GM20000 (cell line): ENCODE results near the gene PRTFDC1.
"Not testable (repeated sequence)": the region's sequence is repeated elsewhere in the genome, so short reads cannot be mapped to it uniquely, and the experiment has no call there.

Experiments used
- DNase-seq: peaks from one replicate; pipeline ENCODE4 v3.0.0; 2012; ENCODE audit warnings: low spot score
- CTCF ChIP-seq: IDR thresholded peaks from 2 replicates; pipeline ENCODE4 v1.5.1; 2012; ENCODE audit warnings: mild to moderate bottlenecking, control low read depth; ENCODE audit errors: extremely low read depth, missing control alignments

The PRTFDC1 gene

GRCh38 chr10:24963521-24964041 lies 11.2 kb upstream of the PRTFDC1 start:
- DNase-seq: no peak
- no peak for TF ChIP-seq CTCF

GRCh38 chr10:24962995-24963394 lies 10.6 kb upstream of the PRTFDC1 start:
- no peak for TF ChIP-seq CTCF
- no peak for DNase-seq

GRCh38 chr10:24961582-24961981 lies 9.2 kb upstream of the PRTFDC1 start:
- TF ChIP-seq CTCF: no peak

GRCh38 chr10:24959382-24959730 lies 7.0 kb upstream of the PRTFDC1 start:
- no peak for DNase-seq
- TF ChIP-seq CTCF: no peak

More at GRCh38 chr10:24961582-24961981, 9.2 kb upstream of the PRTFDC1 start:
- DNase-seq: no peak

- no peak for TF ChIP-seq CTCF
- no peak for DNase-seq
These were observed 6.4 kb upstream of the PRTFDC1 start for GRCh38 chr10:24958721-24959381.

GRCh38 chr10:24958091-24958720 lies 5.8 kb upstream of the PRTFDC1 start:
- DNase-seq: no peak
- TF ChIP-seq CTCF: no peak

GRCh38 chr10:24957624-24958051 lies 5.2 kb upstream of the PRTFDC1 start:
- not testable (repeated sequence) for DNase-seq

- no peak for DNase-seq
- TF ChIP-seq CTCF: no peak
These were observed 1.3 kb upstream of the PRTFDC1 start for GRCh38 chr10:24953675-24954074.
